ENCODE results near the gene DNAJB8. TPM values are rescaled to one million over a fixed set of nuclear protein-coding genes. Genes with fewer than 3 reads are reported as not detected.

DNAJB8 gene
- total RNA-seq (2014; rRNA removed; shearing (Covaris generic)) = not detected in 2 replicates
- not detected in 2 replicates for polyA plus RNA-seq (2014; cell fraction: nucleus; rRNA removed)

GRCh38 chr3:128466840-128467541 is at the start of gene DNAJB8:
DNAJB8 (minus strand) TSS chr3:128466890; CDS start chr3:128463245, 3,645 bp downstream.
- DNase-seq (ENCODE audit: extremely low read depth, low read depth) = no peak

GRCh38 chr3:128515967-128516366 is 49.3 kb upstream of the DNAJB8 start:
- DNase-seq (ENCODE audit: extremely low read depth, low read depth) = no peak

- no peak for DNase-seq (ENCODE audit: extremely low read depth, low read depth)
Observed at GRCh38 chr3:128508852-128509251, 42.2 kb upstream of the DNAJB8 start.

GRCh38 chr3:128506754-128507153 is 40.1 kb upstream of the DNAJB8 start:
- no peak for DNase-seq (ENCODE audit: extremely low read depth, low read depth)

GRCh38 chr3:128505771-128506170 is 39.1 kb upstream of the DNAJB8 start:
- DNase-seq (ENCODE audit: extremely low read depth, low read depth) = no peak

- no peak for DNase-seq (ENCODE audit: extremely low read depth, low read depth)
Observed at GRCh38 chr3:128504963-128505730, 38.5 kb upstream of the DNAJB8 start.

- DNase-seq (ENCODE audit: extremely low read depth, low read depth) = no peak
Observed at GRCh38 chr3:128504533-128504915, 37.8 kb upstream of the DNAJB8 start.

GRCh38 chr3:128503751-128504532 is 37.3 kb upstream of the DNAJB8 start:
- no peak for DNase-seq (ENCODE audit: extremely low read depth, low read depth)

GRCh38 chr3:128503164-128503651 is 36.5 kb upstream of the DNAJB8 start:
- DNase-seq (ENCODE audit: extremely low read depth, low read depth) = no peak

- no peak for DNase-seq (ENCODE audit: extremely low read depth, low read depth)
Observed at GRCh38 chr3:128502712-128503111, 36.0 kb upstream of the DNAJB8 start.

- no peak for DNase-seq (ENCODE audit: extremely low read depth, low read depth)
Observed at GRCh38 chr3:128501431-128501830, 34.7 kb upstream of the DNAJB8 start.

GRCh38 chr3:128500556-128500955 is 33.9 kb upstream of the DNAJB8 start:
- DNase-seq (ENCODE audit: extremely low read depth, low read depth) = no peak

GRCh38 chr3:128499724-128500275 is 33.1 kb upstream of the DNAJB8 start:
- DNase-seq (ENCODE audit: extremely low read depth, low read depth) = no peak

- DNase-seq (ENCODE audit: extremely low read depth, low read depth) = no peak
Observed at GRCh38 chr3:128498901-128499530, 32.3 kb upstream of the DNAJB8 start.

GRCh38 chr3:128498127-128498626 is 31.5 kb upstream of the DNAJB8 start:
- no peak for DNase-seq (ENCODE audit: extremely low read depth, low read depth)

GRCh38 chr3:128497305-128498126 is 30.8 kb upstream of the DNAJB8 start:
- DNase-seq (ENCODE audit: extremely low read depth, low read depth) = no peak

GRCh38 chr3:128496602-128497304 is 30.1 kb upstream of the DNAJB8 start:
- no peak for DNase-seq (ENCODE audit: extremely low read depth, low read depth)

- DNase-seq (ENCODE audit: extremely low read depth, low read depth) = no peak
Observed at GRCh38 chr3:128496019-128496601, 29.4 kb upstream of the DNAJB8 start.
